Measurements from ENCODE around the gene SRCIN1.
"Not testable (repeated sequence)": the region's sequence is repeated elsewhere in the genome, so short reads cannot be mapped to it uniquely, and the experiment has no call there.

Gene SRCIN1

GRCh38 chr17:38625482-38625881 lies 19.7 kb upstream of the SRCIN1 start:
- ATAC-seq: no peak
- TF ChIP-seq CSRNP3 (CRISPR knock-in tag; IDR thresholded peaks at IDR 0.05) (no peak), PPARA (CRISPR knock-in tag; IDR thresholded peaks at IDR 0.05; ENCODE audit: borderline replicate concordance) (no peak), ZNF70 (CRISPR knock-in tag; IDR thresholded peaks at IDR 0.05) (no peak), TOX (CRISPR knock-in tag; IDR thresholded peaks at IDR 0.05; ENCODE audit: borderline replicate concordance) (no peak), BACH2 (CRISPR knock-in tag; IDR thresholded peaks at IDR 0.05; ENCODE audit: borderline replicate concordance) (no peak), GLIS3 (CRISPR knock-in tag; IDR thresholded peaks at IDR 0.05) (no peak), TCF4 (CRISPR knock-in tag; IDR thresholded peaks at IDR 0.05; ENCODE audit: borderline replicate concordance) (no peak), ZFP30 (CRISPR knock-in tag; IDR thresholded peaks at IDR 0.05) (no peak), CSDC2 (CRISPR knock-in tag; IDR thresholded peaks at IDR 0.05) (no peak), ZFP3 (CRISPR knock-in tag; IDR thresholded peaks at IDR 0.05) (no peak), ZNF8 (CRISPR knock-in tag; IDR thresholded peaks at IDR 0.05) (no peak), OSR1 (CRISPR knock-in tag; IDR thresholded peaks at IDR 0.05) (no peak), SNAI2 (CRISPR knock-in tag; IDR thresholded peaks at IDR 0.05) (no peak)
- TF ChIP-seq, protein P1, sequence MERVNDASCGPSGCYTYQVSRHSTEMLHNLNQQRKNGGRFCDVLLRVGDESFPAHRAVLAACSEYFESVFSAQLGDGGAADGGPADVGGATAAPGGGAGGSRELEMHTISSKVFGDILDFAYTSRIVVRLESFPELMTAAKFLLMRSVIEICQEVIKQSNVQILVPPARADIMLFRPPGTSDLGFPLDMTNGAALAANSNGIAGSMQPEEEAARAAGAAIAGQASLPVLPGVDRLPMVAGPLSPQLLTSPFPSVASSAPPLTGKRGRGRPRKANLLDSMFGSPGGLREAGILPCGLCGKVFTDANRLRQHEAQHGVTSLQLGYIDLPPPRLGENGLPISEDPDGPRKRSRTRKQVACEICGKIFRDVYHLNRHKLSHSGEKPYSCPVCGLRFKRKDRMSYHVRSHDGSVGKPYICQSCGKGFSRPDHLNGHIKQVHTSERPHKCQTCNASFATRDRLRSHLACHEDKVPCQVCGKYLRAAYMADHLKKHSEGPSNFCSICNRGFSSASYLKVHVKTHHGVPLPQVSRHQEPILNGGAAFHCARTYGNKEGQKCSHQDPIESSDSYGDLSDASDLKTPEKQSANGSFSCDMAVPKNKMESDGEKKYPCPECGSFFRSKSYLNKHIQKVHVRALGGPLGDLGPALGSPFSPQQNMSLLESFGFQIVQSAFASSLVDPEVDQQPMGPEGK (CRISPR knock-in tag; IDR thresholded peaks at IDR 0.05; ENCODE audit: borderline replicate concordance): no peak
- TF ChIP-seq, protein P2, sequence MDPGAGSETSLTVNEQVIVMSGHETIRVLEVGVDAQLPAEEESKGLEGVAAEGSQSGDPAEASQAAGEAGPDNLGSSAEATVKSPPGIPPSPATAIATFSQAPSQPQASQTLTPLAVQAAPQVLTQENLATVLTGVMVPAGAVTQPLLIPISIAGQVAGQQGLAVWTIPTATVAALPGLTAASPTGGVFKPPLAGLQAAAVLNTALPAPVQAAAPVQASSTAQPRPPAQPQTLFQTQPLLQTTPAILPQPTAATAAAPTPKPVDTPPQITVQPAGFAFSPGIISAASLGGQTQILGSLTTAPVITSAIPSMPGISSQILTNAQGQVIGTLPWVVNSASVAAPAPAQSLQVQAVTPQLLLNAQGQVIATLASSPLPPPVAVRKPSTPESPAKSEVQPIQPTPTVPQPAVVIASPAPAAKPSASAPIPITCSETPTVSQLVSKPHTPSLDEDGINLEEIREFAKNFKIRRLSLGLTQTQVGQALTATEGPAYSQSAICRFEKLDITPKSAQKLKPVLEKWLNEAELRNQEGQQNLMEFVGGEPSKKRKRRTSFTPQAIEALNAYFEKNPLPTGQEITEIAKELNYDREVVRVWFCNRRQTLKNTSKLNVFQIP (CRISPR knock-in tag; IDR thresholded peaks at IDR 0.05; ENCODE audit: borderline replicate concordance, low read depth): no peak

- not testable (repeated sequence) for ATAC-seq
Observed at GRCh38 chr17:38624782-38625355, 19.1 kb upstream of the SRCIN1 start.

DNA sequence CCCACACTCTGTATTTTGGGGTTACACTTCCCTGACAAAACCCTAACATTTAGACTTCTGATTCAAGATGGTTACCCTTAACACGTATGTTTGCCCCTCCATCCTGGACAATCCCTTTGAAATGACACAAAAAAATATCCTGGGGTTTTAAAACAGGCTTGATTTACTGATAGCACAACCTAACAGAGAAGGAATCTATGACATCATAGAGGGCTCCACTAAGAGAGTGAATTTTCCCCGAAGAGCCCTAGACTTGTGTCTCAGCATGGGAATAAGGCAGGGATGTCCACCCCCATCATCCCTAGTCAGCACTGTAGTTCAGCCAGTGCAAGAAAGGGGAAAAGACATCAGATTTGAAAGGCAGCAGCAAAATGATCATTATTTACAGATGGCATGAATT lies 15.8 kb upstream of the SRCIN1 start:
- TF ChIP-seq TOX (CRISPR knock-in tag; IDR thresholded peaks at IDR 0.05; ENCODE audit: borderline replicate concordance) (no peak), ZFP30 (CRISPR knock-in tag; IDR thresholded peaks at IDR 0.05) (no peak), OSR1 (CRISPR knock-in tag; IDR thresholded peaks at IDR 0.05) (no peak), BACH2 (CRISPR knock-in tag; IDR thresholded peaks at IDR 0.05; ENCODE audit: borderline replicate concordance) (no peak), SNAI2 (CRISPR knock-in tag; IDR thresholded peaks at IDR 0.05) (no peak), ZC3H10 (CRISPR knock-in tag; IDR thresholded peaks at IDR 0.05) (no peak), ZFP3 (CRISPR knock-in tag; IDR thresholded peaks at IDR 0.05) (no peak), CSDC2 (CRISPR knock-in tag; IDR thresholded peaks at IDR 0.05) (no peak), ESRRG (CRISPR knock-in tag; IDR thresholded peaks at IDR 0.05) (no peak), ZNF565 (CRISPR knock-in tag; conservative IDR thresholded peaks at IDR 0.05; ENCODE audit: low read depth) (no peak), RARB (CRISPR knock-in tag; IDR thresholded peaks at IDR 0.05) (no peak)
- TF ChIP-seq, protein P2 (CRISPR knock-in tag; IDR thresholded peaks at IDR 0.05; ENCODE audit: borderline replicate concordance, low read depth): no peak
- no peak for ATAC-seq

DNA sequence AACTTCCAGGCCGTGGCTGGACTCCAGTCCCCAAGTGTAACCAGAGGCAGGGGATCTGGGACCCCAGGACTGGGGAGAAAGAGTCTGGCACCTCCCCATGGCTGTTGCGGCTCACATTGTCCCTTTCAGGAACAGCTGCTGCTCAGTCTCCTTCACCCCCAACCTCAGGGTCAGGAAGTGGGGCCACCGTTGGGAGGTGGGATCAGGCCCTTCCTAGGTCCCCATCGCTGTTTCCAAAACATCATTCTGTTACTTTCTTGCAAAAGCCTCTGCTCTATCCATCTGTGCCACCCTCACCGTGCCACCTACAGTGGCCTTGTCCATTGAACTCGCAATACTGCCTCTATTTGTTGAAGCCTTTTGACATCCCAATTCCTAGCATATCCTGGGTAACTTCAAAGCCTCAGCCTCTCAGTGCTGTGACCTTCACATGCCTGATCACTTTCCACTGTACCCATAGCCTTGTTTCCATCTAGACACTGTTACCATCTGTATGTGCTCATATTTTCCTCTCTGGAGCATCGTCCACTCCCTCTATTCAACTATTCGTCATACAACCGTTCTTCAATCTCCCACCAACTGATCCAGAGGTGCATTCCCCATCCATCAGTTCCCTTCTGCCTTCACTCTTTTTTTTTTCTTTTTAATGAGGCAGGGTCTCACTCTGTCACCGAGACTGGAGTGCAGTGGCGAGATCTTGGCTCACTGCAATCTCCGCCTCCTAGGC lies 15.0 kb upstream of the SRCIN1 start:
- ATAC-seq: no peak
- TF ChIP-seq GLIS3 (CRISPR knock-in tag; IDR thresholded peaks at IDR 0.05) (no peak), PPARA (CRISPR knock-in tag; IDR thresholded peaks at IDR 0.05; ENCODE audit: borderline replicate concordance) (no peak), ZC3H10 (CRISPR knock-in tag; IDR thresholded peaks at IDR 0.05) (no peak), ZNF8 (CRISPR knock-in tag; IDR thresholded peaks at IDR 0.05) (no peak), CSRNP3 (CRISPR knock-in tag; IDR thresholded peaks at IDR 0.05) (no peak), TOX (CRISPR knock-in tag; IDR thresholded peaks at IDR 0.05; ENCODE audit: borderline replicate concordance) (no peak), CSDC2 (CRISPR knock-in tag; IDR thresholded peaks at IDR 0.05) (no peak), ZNF565 (CRISPR knock-in tag; conservative IDR thresholded peaks at IDR 0.05; ENCODE audit: low read depth) (no peak)
- TF ChIP-seq, protein P3, sequence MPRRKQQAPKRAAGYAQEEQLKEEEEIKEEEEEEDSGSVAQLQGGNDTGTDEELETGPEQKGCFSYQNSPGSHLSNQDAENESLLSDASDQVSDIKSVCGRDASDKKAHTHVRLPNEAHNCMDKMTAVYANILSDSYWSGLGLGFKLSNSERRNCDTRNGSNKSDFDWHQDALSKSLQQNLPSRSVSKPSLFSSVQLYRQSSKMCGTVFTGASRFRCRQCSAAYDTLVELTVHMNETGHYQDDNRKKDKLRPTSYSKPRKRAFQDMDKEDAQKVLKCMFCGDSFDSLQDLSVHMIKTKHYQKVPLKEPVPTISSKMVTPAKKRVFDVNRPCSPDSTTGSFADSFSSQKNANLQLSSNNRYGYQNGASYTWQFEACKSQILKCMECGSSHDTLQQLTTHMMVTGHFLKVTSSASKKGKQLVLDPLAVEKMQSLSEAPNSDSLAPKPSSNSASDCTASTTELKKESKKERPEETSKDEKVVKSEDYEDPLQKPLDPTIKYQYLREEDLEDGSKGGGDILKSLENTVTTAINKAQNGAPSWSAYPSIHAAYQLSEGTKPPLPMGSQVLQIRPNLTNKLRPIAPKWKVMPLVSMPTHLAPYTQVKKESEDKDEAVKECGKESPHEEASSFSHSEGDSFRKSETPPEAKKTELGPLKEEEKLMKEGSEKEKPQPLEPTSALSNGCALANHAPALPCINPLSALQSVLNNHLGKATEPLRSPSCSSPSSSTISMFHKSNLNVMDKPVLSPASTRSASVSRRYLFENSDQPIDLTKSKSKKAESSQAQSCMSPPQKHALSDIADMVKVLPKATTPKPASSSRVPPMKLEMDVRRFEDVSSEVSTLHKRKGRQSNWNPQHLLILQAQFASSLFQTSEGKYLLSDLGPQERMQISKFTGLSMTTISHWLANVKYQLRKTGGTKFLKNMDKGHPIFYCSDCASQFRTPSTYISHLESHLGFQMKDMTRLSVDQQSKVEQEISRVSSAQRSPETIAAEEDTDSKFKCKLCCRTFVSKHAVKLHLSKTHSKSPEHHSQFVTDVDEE (CRISPR knock-in tag; IDR thresholded peaks at IDR 0.05): no peak
- TF ChIP-seq, protein P1 (CRISPR knock-in tag; IDR thresholded peaks at IDR 0.05; ENCODE audit: borderline replicate concordance): no peak

All from SK-N-SH treated with all-trans-retinoic acid at 6 μM for 48 hours (cell line).